Smooth muscle cell (in vitro differentiated cells): ENCODE data around the gene CHMP2B. TPM values are rescaled to one million over a fixed set of nuclear protein-coding genes. Genes with fewer than 3 reads are reported as not detected.

Experiments used
- DNase-seq: peaks from one replicate; lab custom pipeline; 2025; ENCODE audit not compliant: unreplicated experiment; lab: John Stamatoyannopoulos, UW
- H2AFZ ChIP-seq: fragments of 200-600 bp; sonication (generic); 2 replicates; pipeline ENCODE4 v1.6.0; 2016; ENCODE audit warnings: antibody characterized with exemption, low read depth, mild to moderate bottlenecking
- H3F3A ChIP-seq: fragments of 200-600 bp; sonication (generic); 2 replicates; pipeline ENCODE4 v1.6.0; 2017; ENCODE audit warnings: antibody characterized with exemption, low read depth
- H3K27ac ChIP-seq: fragments of 200-600 bp; sonication (generic); 2 replicates; pipeline ENCODE4 v1.5.1; 2016; ENCODE audit warnings: low read depth, mild to moderate bottlenecking
- H3K27me3 ChIP-seq: fragments of 200-600 bp; sonication (generic); 2 replicates; pipeline ENCODE4 v1.6.1; 2016; ENCODE audit warnings: low read depth, mild to moderate bottlenecking
- H3K36me3 ChIP-seq: fragments of 200-600 bp; sonication (generic); 2 replicates; pipeline ENCODE4 v1.5.1; 2016; ENCODE audit warnings: low read depth
- H3K4me1 ChIP-seq: fragments of 200-600 bp; sonication (generic); 2 replicates; pipeline ENCODE4 v1.5.1; 2016; ENCODE audit warnings: low read depth
- H3K4me2 ChIP-seq: fragments of 200-600 bp; sonication (generic); 2 replicates; pipeline ENCODE4 v1.6.0; 2016; ENCODE audit warnings: mild to moderate bottlenecking
- H3K4me3 ChIP-seq: fragments of 200-600 bp; sonication (generic); 2 replicates; pipeline ENCODE4 v1.5.1; 2016; ENCODE audit warnings: mild to moderate bottlenecking
- H3K79me2 ChIP-seq: fragments of 200-600 bp; sonication (generic); 2 replicates; pipeline ENCODE4 v1.6.0; 2016; ENCODE audit warnings: low read depth, mild to moderate bottlenecking
- H3K9ac ChIP-seq: fragments of 200-600 bp; sonication (generic); 2 replicates; pipeline ENCODE4 v1.6.0; 2016; ENCODE audit warnings: low read depth
- H3K9me3 ChIP-seq: fragments of 200-600 bp; sonication (generic); replicated peaks from 2 replicates; pipeline ENCODE4 v1.5.1; 2016; ENCODE audit warnings: low read depth
- H4K20me1 ChIP-seq: fragments of 200-600 bp; sonication (generic); 2 replicates; pipeline ENCODE4 v1.6.0; 2016; ENCODE audit warnings: low read depth
- WGBS: methylation state at CpG from one replicate; pipeline ENCODE4 v1.1.7; 2016; ENCODE audit warnings: low lambda C conversion rate; 5-methylcytosine and 5-hydroxymethylcytosine counted together
- polyA plus RNA-seq: library from polyadenylated mRNA; unstranded; fragments of >200 nt; fragmentation: Nextera tagmentation; extraction: Ambion mirVana; gene quantifications from 2 replicates; pipeline ENCODE4 v1.2.1, GENCODE V29; 2016
- total RNA-seq: library from RNA; depleted of rRNA; stranded (reverse); fragments of >200 nt; gene quantifications from 2 replicates; pipeline ENCODE4 v1.2.3, GENCODE V29; 2014
- TF ChIP-seq, protein P1 (sequence below): fragments of 200-600 bp; sonication (generic); IDR thresholded peaks from 2 replicates; pipeline ENCODE4 v1.5.1; 2017; ENCODE audit warnings: borderline replicate concordance, mild to moderate bottlenecking, antibody characterized with exemption; ENCODE audit not compliant: insufficient read depth, poor library complexity, severe bottlenecking

The CHMP2B gene
- total and polyA plus RNA-seq, 2 experiments from 2014 or later: 43.2 to 52.0 TPM

GRCh38 chr3:87206635-87207034 is 20.5 kb upstream of the CHMP2B start:
- Histone ChIP-seq H3K36me3 (no peaks in the 10 kb centered on the region), H3F3A (no peaks in the 10 kb centered on the region), H3K4me1 (no peaks in the 10 kb centered on the region), H3K79me2 (no peaks in the 10 kb centered on the region), H3K4me2 (no peak overlapping the region), H4K20me1 (no peaks in the 10 kb centered on the region), H2AFZ (no peak overlapping the region), H3K9me3 (no peaks in the 10 kb centered on the region), H3K4me3 (peak overlapping the region; percentile 9), H3K27me3 (no peaks in the 10 kb centered on the region), H3K27ac (no peak overlapping the region), H3K9ac (no peak overlapping the region)
- TF ChIP-seq, protein P1, sequence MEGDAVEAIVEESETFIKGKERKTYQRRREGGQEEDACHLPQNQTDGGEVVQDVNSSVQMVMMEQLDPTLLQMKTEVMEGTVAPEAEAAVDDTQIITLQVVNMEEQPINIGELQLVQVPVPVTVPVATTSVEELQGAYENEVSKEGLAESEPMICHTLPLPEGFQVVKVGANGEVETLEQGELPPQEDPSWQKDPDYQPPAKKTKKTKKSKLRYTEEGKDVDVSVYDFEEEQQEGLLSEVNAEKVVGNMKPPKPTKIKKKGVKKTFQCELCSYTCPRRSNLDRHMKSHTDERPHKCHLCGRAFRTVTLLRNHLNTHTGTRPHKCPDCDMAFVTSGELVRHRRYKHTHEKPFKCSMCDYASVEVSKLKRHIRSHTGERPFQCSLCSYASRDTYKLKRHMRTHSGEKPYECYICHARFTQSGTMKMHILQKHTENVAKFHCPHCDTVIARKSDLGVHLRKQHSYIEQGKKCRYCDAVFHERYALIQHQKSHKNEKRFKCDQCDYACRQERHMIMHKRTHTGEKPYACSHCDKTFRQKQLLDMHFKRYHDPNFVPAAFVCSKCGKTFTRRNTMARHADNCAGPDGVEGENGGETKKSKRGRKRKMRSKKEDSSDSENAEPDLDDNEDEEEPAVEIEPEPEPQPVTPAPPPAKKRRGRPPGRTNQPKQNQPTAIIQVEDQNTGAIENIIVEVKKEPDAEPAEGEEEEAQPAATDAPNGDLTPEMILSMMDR: no peak
- no peak for DNase-seq
- WGBS: 89% methylated on average over 1 of the region's 1 CpG

GRCh38 chr3:87207460-87207859 is 19.6 kb upstream of the CHMP2B start:
- Histone ChIP-seq H3K27ac (peak overlapping the region; percentile 26), H3K4me2 (no peak overlapping the region)
- WGBS: 36% methylated on average over 1 of the region's 1 CpG

GRCh38 chr3:87209111-87209510 is 18.0 kb upstream of the CHMP2B start:
- WGBS: 71% methylated on average over 2 of the region's 2 CpGs
- no peak overlapping the region for H3K4me3 ChIP-seq
- H3K4me1 ChIP-seq: no peaks in the 10 kb centered on the region
- no peaks in the 10 kb centered on the region for H3K36me3 ChIP-seq
- no peaks in the 10 kb centered on the region for H3K79me2 ChIP-seq
- no peak overlapping the region for H3K9ac ChIP-seq
- no peaks in the 10 kb centered on the region for H3F3A ChIP-seq
- no peak overlapping the region for H3K4me2 ChIP-seq
- TF ChIP-seq, protein P1: no peak
- H3K27ac ChIP-seq: no peak overlapping the region
- peaks cover 4% of the 10 kb centered on the region for H3K27me3 ChIP-seq
- no peak overlapping the region for H2AFZ ChIP-seq
- DNase-seq: no peak
- H3K9me3 ChIP-seq: no peaks in the 10 kb centered on the region
- H4K20me1 ChIP-seq: no peaks in the 10 kb centered on the region

More at GRCh38 chr3:87207460-87207859, 19.6 kb upstream of the CHMP2B start:
- Histone ChIP-seq H3K9me3 (no peaks in the 10 kb centered on the region), H3K4me3 (no peak overlapping the region), H4K20me1 (no peaks in the 10 kb centered on the region), H3K79me2 (no peaks in the 10 kb centered on the region), H3F3A (no peaks in the 10 kb centered on the region), H3K27me3 (peaks cover 4% of the 10 kb centered on the region), H3K9ac (no peak overlapping the region), H3K36me3 (no peaks in the 10 kb centered on the region), H2AFZ (no peak overlapping the region), H3K4me1 (no peaks in the 10 kb centered on the region)
- TF ChIP-seq, protein P1: no peak
- no peak for DNase-seq

DNA sequence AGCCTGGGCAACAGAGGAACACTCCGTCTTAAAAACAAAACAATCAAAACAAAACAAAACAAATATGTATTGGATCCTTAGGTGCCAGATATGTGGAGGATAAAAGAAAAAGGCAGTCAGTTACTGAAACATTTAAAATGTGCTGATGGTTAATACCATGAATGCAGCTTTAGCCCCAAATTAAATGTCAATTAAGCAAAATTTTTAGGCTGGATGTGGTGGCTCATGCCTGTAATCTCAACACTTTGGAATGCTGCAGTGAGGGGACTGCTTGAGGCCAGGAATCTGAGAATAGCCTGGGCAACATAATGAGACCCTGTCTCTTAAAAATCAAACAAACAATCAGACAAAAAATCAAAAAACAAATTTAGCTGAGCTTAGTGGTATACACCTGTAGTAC is 8.5 kb upstream of the CHMP2B start:
- H3K9me3 ChIP-seq: no peaks in the 10 kb centered on the region
- TF ChIP-seq, protein P1: no peak
- no peak overlapping the region for H3K4me3 ChIP-seq
- H4K20me1 ChIP-seq: no peaks in the 10 kb centered on the region
- H3K4me1 ChIP-seq: no peaks in the 10 kb centered on the region
- DNase-seq: no peak
- no peaks in the 10 kb centered on the region for H3K36me3 ChIP-seq
- 100% methylated on average over 1 of the region's 1 CpG for WGBS
- H3F3A ChIP-seq: no peaks in the 10 kb centered on the region
- H2AFZ ChIP-seq: no peak overlapping the region
- no peaks in the 10 kb centered on the region for H3K79me2 ChIP-seq
- no peak overlapping the region for H3K9ac ChIP-seq
- H3K27ac ChIP-seq: no peak overlapping the region
- no peak overlapping the region for H3K4me2 ChIP-seq
- no peaks in the 10 kb centered on the region for H3K27me3 ChIP-seq
